ENCODE measurements around the gene ARHGEF33. TPM values are rescaled to one million over a fixed set of nuclear protein-coding genes. Genes with fewer than 3 reads are reported as not detected.

Gene ARHGEF33
- total and polyA plus RNA-seq, 2 of the 8 experiments (the other 6 are each of a cell fraction or from before 2014, with no cell fraction given) = 0.09 to 0.95 TPM

DNA sequence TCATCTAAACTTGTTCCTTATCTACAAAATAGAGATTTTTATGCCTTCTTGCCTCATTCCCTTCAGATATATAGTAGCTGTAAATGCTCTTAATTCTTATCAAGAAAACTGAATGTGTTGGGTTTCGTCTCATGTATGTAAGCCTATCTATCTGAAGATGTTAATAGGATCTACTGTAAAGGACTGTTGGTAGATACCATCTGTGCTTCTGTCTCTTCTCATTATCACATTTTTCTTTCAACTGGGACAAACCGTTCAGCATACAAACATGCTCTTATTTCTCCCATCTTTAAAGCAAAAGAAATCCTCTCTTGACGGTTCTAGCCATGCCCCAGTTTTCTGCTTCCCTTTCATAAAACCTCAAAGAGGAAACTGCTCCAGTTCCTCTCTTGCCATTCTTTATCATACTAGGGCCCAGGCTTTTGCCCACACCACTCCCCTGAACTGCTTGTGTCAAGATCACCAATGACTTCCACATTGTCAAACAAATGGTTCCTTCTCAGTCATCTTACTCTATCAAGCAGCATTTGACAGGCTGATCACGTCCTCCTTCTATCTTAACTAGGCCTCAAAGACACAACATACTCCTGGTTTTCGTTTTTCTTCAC is 88.7 kb downstream of the ARHGEF33 start:
- H3K27me3 ChIP-seq (replicated peaks in 1 of 4; ENCODE audit: control insufficient read depth in 3 of 4, extremely low read depth in 1 of 4, insufficient read depth in 3 of 4, low read length in 3 of 4) = no peaks in the 10 kb centered on the region
- TF ChIP-seq GTF2F1 (IDR thresholded peaks at IDR 0.05; ENCODE audit: borderline replicate concordance, low read depth, low read length) (no peak), RBBP5 (IDR thresholded peaks at IDR 0.05; ENCODE audit: borderline replicate concordance, low read depth, low read length) (no peak), EZH2 (IDR thresholded peaks at IDR 0.05; ENCODE audit: low read depth, low read length, severe bottlenecking) (no peak), BRCA1 (IDR thresholded peaks at IDR 0.05; ENCODE audit: low read depth, low read length) (no peak), ZNF274 (IDR thresholded peaks at IDR 0.05; ENCODE audit: borderline replicate concordance, extremely low read depth, low read length) (no peak), POU5F1 (IDR thresholded peaks at IDR 0.05; ENCODE audit: low read depth, low read length) (no peak)
- H3K9ac ChIP-seq (replicated peaks in 1 of 4; ENCODE audit: extremely low read depth in 1 of 4, low read depth in 3 of 4, low read length in 3 of 4) = no peak overlapping the region
- ChIA-PET POLR2A (ENCODE audit: partially characterized antibody) (interaction anchor here (1.0 kb wide), 1 partner anchor 227 kb away, joined by 3 read pairs; the partner anchor contains the start of gene SRSF7), CTCF (ENCODE audit: partially characterized antibody) (interaction anchor here (1.1 kb wide), 1 partner anchor 8 kb away, joined by 4 read pairs; no protein-coding TSS in a partner anchor)
- no peaks in the 10 kb centered on the region for H3K9me3 ChIP-seq (ENCODE audit: insufficient read depth in 2 of 2, low read depth in 1 of 2, low read length in 1 of 2)
- H3K56ac ChIP-seq (replicated peaks; ENCODE audit: insufficient read length, low read depth, low read length) = no peak overlapping the region
- H2BK120ac ChIP-seq (replicated peaks; ENCODE audit: low read depth, low read length) = no peak overlapping the region
- H2AK5ac ChIP-seq (ENCODE audit: low read depth, low read length) = no peak overlapping the region
- H3K4me3 ChIP-seq (ENCODE audit: extremely low read depth in 1 of 4, insufficient read depth in 2 of 4, low read depth in 3 of 4, low read length in 4 of 4) = no peak overlapping the region
- no peaks in the 10 kb centered on the region for H3K23me2 ChIP-seq (ENCODE audit: low read depth, low read length)
- no peak overlapping the region for H3K14ac ChIP-seq (ENCODE audit: insufficient read length)
- H2BK12ac ChIP-seq (ENCODE audit: low read depth, low read length) = no peak overlapping the region
- DNase-seq (ENCODE audit: low read depth in 1 of 2, low spot score in 2 of 2) (no peak), FAIRE-seq (no peak)
- H2BK5ac ChIP-seq (ENCODE audit: low read depth, low read length) = no peak overlapping the region
- no peak overlapping the region for H2AFZ ChIP-seq (ENCODE audit: low read length)
- H4K5ac ChIP-seq (ENCODE audit: insufficient read length, low read depth, low read length) = no peak overlapping the region
- H3K79me2 ChIP-seq (ENCODE audit: control insufficient read depth in 1 of 2, insufficient read depth in 2 of 2, low read length in 2 of 2) = no peaks in the 10 kb centered on the region
- no peak overlapping the region for H3K4ac ChIP-seq (replicated peaks; ENCODE audit: insufficient read length, low read depth, low read length)
- H3K4me2 ChIP-seq (ENCODE audit: insufficient read depth in 1 of 2, low read depth in 2 of 2, low read length in 2 of 2) = no peak overlapping the region
- no peaks in the 10 kb centered on the region for H3K36me3 ChIP-seq (ENCODE audit: control insufficient read depth in 2 of 4, insufficient read depth in 4 of 4, low read length in 3 of 4)
- no peak overlapping the region for H4K8ac ChIP-seq (ENCODE audit: extremely low read depth, insufficient read depth, low read length)
- no peaks in the 10 kb centered on the region for H3K79me1 ChIP-seq (ENCODE audit: low read depth, low read length)
- H3K23ac ChIP-seq (ENCODE audit: insufficient read length) = no peak overlapping the region
- H2BK15ac ChIP-seq (ENCODE audit: low read length) = no peak overlapping the region
- H3K4me1 ChIP-seq (replicated peaks in 1 of 4; ENCODE audit: control insufficient read depth in 3 of 4, insufficient read depth in 4 of 4, low read length in 3 of 4) = peaks cover 0 to 3% (median 1%) of the 10 kb centered on the region in 4 experiments; a peak in 2 of 7 replicates
- H3K18ac ChIP-seq (ENCODE audit: extremely low read depth, low read length) = no peak overlapping the region
- no peak overlapping the region for H2BK20ac ChIP-seq (ENCODE audit: low read length)
- 83% methylated on average over 5 of the region's 5 CpGs; no CpG with 5 or more reads in 1 of the 2 experiments for WGBS, 2 experiments (ENCODE audit: extremely low coverage in 1 of 2, insufficient coverage in 1 of 2, insufficient read length in 1 of 2, insufficient replicate concordance in 2 of 2, low coverage in 1 of 2, low lambda C conversion rate in 2 of 2, missing lambda C conversion rate in 1 of 2)
- no peak overlapping the region for H3K27ac ChIP-seq (ENCODE audit: low read depth, low read length)
- no peaks in the 10 kb centered on the region for H4K20me1 ChIP-seq (replicated peaks in 1 of 2; ENCODE audit: control insufficient read depth in 1 of 2, insufficient read depth in 2 of 2, low read length in 2 of 2)
- H4K91ac ChIP-seq (replicated peaks; ENCODE audit: insufficient read length, low read length) = no peak overlapping the region
